HG03354 (cell line): ENCODE results near the gene DDX1.

ENCODE experiments used
- ATAC-seq: cut with Tn5 transposase; IDR thresholded peaks from one replicate; pipeline ENCODE4 v1.9.1; 2021; ENCODE audit warnings: mild to moderate bottlenecking; ENCODE audit not compliant: unreplicated experiment, poor library complexity, severe bottlenecking

The DDX1 gene

DNA sequence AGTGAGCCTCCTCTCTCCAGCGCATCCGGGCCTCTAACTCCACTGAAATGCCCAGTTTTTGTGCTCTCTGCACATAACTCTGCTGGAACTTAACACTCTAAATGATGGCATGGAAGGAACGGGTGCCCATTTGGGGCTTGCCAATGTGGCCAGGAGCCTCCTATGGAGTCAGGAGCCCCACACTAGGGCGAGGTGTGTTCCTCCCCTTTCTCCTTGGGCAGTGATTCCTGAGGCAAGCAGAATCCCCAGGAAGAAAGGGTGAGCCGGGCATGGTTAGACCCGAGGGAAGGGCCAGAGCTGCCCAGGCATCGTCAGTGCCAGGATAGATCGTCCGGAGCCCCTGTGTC, 63.0 kb downstream of the DDX1 start:
- no peak for ATAC-seq

DNA sequence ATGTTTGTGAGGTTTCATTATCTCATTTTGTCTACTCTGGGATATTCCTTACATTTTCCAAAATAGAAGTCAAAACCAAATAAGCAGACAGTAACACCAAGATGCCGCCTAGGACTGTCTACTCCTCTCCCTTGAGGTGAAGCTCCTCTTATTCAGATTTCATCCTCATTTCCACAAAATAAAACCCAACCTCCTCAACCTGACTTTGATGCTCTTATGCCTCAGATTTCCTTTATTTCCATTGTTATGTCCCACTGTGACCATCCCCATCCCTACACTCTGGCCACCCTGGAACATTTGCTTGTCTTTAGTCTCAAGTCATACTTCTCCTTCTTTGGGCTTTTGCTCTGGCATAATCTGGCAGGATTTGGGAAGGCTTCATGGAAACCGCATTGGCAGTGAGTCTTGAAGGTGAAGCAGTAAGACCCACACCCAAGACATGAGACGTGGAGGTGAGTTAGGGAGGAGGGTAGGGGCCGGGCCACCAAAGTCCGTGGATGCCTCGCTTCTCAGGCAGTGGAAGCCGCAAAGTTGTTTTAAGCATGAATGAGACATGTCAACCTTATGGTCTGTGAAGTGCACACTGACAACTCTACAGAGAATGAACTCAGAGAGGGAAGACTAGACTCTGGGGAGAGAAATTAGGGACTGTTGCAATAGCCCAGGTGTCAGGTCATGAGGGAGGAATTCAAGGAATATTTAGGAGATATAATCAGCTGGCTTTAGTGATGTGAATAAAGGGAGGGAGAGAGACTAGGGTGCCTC, 63.6 kb downstream of the DDX1 start:
- ATAC-seq = no peak

- ATAC-seq = no peak
Observed at GRCh38 chr2:15656090-15656489, 64.4 kb downstream of the DDX1 start.

- ATAC-seq = no peak
Observed at GRCh38 chr2:15657759-15658158, 66.1 kb downstream of the DDX1 start.

DNA sequence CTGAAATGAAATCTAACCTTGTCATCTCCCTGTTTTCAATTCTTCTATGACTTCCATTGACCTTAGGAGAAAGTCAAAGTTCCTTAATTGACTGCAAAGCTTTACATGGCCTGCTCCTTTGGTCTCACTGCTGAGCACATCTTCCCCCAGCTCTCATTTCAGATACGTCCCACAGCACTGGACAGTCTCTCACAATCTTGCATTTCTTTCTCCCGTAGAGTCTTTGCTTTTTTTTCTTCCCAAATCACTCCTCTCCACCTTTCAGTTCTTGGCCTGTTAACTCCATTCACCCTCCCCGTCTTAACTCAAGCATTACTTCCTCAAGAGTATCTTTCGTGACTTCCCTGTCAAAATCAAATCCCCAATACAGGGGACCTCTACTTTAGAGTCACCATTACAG, 67.2 kb downstream of the DDX1 start:
- ATAC-seq = no peak

- ATAC-seq = no peak
Observed at GRCh38 chr2:15660491-15661294, 69.0 kb downstream of the DDX1 start.

DNA sequence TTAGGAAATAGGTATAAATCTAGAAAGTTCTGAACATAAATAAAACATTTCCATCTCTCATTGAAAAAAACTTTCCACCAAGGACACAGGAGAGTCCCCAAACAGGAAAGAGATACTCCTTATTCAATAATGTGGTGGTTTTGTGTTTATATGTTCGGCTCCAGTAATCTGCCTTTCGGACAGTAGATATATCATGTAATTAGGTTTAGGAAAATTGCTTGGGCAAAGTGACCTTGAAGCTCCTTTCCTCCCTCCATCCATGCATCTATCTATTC, 69.6 kb downstream of the DDX1 start:
- no peak for ATAC-seq

DNA sequence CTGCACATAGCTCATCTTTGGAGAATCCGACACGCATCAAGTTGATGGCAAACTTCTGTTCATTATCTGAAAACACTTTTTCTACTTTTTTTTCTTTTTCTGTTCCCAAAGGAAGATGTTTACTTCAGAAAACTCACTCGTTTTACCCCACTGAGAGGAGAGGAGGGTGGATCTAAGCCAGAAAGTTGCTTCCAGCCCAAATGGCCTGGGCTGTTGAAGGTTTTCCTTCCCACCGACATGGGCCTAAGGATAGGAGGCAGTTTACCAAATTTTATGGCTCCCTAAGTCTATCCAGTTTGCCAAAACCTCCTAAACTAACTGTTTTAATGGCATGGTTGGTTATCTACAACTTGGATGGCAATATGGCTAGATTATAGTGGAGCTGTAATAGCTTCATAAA, 70.4 kb downstream of the DDX1 start:
- ATAC-seq = no peak

DNA sequence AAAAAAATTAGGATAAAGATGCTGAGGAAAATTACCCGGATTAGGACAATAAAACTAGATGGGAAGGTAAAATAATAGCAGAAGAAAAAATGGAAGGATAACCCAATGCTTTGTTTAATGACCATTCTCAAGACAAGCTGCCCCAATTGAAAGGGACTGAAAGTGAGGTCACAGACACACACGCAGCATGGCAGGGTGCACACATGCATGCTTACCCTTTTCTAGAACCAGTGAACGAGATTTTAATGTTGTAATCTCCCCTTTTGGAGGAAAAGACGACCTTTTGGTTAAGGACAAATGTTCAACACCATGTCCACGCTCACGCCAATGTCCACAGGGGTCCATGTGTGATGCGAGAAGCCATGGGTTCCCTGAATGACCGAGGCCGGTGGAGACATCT, 70.9 kb downstream of the DDX1 start:
- ATAC-seq = no peak

- no peak for ATAC-seq
Observed at GRCh38 chr2:15663802-15664201, 72.1 kb downstream of the DDX1 start.

- ATAC-seq = no peak
Observed at GRCh38 chr2:15664273-15665066, 72.8 kb downstream of the DDX1 start.

- ATAC-seq = no peak
Observed at GRCh38 chr2:15665067-15665942, 73.6 kb downstream of the DDX1 start.

DNA sequence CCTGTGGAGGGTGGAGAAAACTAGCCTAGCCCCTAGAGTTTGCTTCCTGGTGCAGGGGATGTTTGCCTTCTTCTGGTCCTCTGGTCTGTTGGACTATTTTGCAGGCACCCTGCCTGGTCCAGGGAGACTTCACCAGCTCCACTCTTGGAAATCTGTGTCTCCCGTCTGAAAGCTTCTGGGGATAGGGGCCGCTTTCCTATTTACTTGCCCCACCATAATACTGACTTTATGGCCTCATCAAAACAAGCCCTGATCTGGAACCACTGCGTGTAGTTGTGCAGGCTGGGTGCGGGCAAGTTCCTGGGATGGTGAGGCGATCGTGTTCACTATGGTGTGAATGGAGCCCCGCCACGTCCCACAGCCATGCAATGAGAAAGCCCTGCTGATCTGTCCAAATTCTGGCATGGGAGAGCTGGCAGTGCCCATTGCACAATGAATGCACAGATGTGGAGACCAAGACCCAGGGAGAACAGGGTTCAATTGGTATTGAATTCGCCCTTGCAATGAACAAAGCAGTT, 74.3 kb downstream of the DDX1 start:
- no peak for ATAC-seq

DNA sequence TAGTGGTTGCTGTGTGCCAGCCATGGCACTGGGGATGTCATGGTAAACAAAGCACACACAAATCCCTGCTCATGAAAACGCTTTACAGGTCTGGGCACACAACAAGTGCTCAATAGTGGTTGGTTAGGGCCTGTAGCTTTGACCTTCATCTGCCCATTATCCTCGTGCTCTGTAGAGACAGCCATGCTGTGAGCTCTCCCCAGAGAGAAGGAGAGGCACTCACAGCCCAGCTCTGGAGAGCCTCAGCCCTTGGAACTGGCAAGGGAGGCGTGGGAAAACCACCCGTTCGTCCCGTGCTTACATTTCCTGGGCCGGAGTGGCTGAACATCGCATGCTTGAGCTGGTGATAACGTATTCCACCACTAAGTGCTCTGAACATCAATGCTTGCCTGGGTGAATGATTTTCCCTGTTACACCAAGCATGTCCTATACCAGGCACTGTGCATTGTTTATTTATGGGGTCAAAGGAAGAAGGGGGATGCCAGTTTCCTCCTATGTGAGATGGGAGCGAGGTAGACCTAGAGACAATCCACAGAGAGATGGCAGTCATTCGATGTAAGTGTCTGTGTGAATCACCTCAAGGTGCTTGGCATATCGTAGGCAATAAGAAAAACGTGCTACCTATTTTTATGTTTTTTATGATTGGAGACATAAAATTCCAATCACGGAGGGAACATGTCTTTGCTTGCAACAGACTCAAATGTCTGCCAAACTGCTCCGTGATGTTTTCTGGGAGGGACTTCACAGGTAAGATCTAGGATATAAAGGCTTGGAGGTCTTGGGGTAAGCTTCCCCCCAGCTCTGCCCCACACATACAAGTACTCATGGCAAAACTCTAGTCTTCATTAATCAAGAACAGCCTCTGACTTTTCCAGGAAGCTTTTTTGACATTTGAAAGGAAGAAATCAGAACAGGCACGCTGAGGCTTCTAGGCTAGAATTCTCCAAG, 75.5 kb downstream of the DDX1 start:
- ATAC-seq = no peak

GRCh38 chr2:15667809-15668556, 76.3 kb downstream of the DDX1 start:
- no peak for ATAC-seq

GRCh38 chr2:15668611-15669305, 77.1 kb downstream of the DDX1 start:
- no peak for ATAC-seq

DNA sequence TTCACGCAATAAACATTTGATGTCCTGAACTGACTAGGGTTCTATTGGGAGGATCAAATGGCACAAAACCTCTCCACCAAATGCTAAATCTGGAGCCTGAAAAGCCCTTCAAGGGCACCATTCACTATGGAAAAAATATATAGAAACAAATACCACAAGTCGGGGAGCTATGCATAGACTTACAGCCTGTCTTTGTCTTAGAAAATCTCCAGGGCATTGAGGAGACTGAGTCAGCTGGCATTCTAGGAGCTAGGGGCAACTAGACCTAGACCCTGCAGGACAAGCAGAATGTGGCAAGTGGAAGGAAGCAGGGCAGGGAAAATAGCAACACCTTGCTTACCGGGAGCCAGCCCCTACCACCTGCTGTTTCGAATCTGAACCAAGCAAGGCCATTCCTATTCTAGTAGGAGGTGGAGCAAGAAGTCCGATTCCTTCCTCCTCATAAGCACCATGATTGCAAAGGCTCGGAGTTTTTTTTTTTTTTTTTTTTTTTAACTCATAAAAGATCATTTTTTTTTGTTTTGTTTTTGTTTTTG, 77.8 kb downstream of the DDX1 start:
- no peak for ATAC-seq
